GM23338 (cell line): ENCODE data around the gene ANXA2R. TPM values are rescaled to one million over a fixed set of nuclear protein-coding genes. Genes with fewer than 3 reads are reported as not detected.

ENCODE experiments used
- ATAC-seq: fragments of 200-7000 bp; cut with Tn5 transposase; 3 replicates; pipeline ENCODE4 v1.9.1; 2020
- DNase-seq: peaks from one replicate; pipeline ENCODE4 v3.0.0-alpha.2; 2015; ENCODE audit warnings: low spot score
- H2AFZ ChIP-seq: fragments of 200-600 bp; sonication (generic); 2 replicates; pipeline ENCODE4 v1.8.0; 2016; ENCODE audit warnings: antibody characterized with exemption, mild to moderate bottlenecking, moderate library complexity
- H3F3A ChIP-seq: fragments of 200-600 bp; sonication (generic); replicated peaks from 2 replicates; pipeline ENCODE4 v1.8.0; 2017; ENCODE audit warnings: antibody characterized with exemption, mixed run types, low read depth
- H3K27ac ChIP-seq: fragments of 200-600 bp; sonication (generic); 2 replicates; pipeline ENCODE4 v1.6.1; 2016; ENCODE audit warnings: low read depth
- H3K27me3 ChIP-seq: fragments of 200-600 bp; sonication (generic); 2 replicates; pipeline ENCODE4 v1.8.0; 2016; ENCODE audit warnings: mild to moderate bottlenecking, mixed run types, moderate library complexity; ENCODE audit not compliant: insufficient read depth
- H3K36me3 ChIP-seq: fragments of 200-600 bp; sonication (generic); 2 replicates; pipeline ENCODE4 v1.8.0; 2016; ENCODE audit warnings: mild to moderate bottlenecking; ENCODE audit not compliant: insufficient read depth
- H3K4me1 ChIP-seq: fragments of 200-600 bp; sonication (generic); 2 replicates; pipeline ENCODE4 v1.8.0; 2016; ENCODE audit warnings: mild to moderate bottlenecking, moderate library complexity; ENCODE audit not compliant: insufficient read depth
- H3K4me2 ChIP-seq: fragments of 200-600 bp; sonication (generic); 2 replicates; pipeline ENCODE4 v1.7.1; 2017; ENCODE audit warnings: mixed run types
- H3K4me3 ChIP-seq: fragments of 200-600 bp; sonication (generic); 2 replicates; pipeline ENCODE4 v1.6.1; 2016; ENCODE audit warnings: mixed run types
- H3K79me2 ChIP-seq: fragments of 200-600 bp; sonication (generic); replicated peaks from 2 replicates; pipeline ENCODE4 v1.8.0; 2017; ENCODE audit warnings: mild to moderate bottlenecking; ENCODE audit not compliant: insufficient read depth
- H3K9me2 ChIP-seq: fragments of 200-600 bp; sonication (generic); 2 replicates; pipeline ENCODE4 v1.8.0; 2017; ENCODE audit not compliant: insufficient read depth
- H4K20me1 ChIP-seq: fragments of 200-600 bp; sonication (generic); replicated peaks from 2 replicates; pipeline ENCODE4 v1.8.0; 2017; ENCODE audit warnings: mild to moderate bottlenecking; ENCODE audit not compliant: insufficient read depth
- H3K27ac Mint-ChIP-seq: 2 replicates; pipeline ENCODE4 v1.8.0; 2020; ENCODE audit warnings: inconsistent platforms, mild to moderate bottlenecking, moderate library complexity, mixed read lengths
- H3K27me3 Mint-ChIP-seq: 3 replicates; pipeline ENCODE4 v1.8.0; 2022; ENCODE audit warnings: low read depth, mild to moderate bottlenecking, moderate library complexity, mixed read lengths, inconsistent platforms; ENCODE audit not compliant: insufficient read depth, poor library complexity
- H3K36me3 Mint-ChIP-seq: 3 replicates; pipeline ENCODE4 v1.8.0; 2021; ENCODE audit warnings: low read depth, mild to moderate bottlenecking, inconsistent platforms, moderate library complexity, mixed read lengths
- H3K4me1 Mint-ChIP-seq: 3 replicates; pipeline ENCODE4 v1.8.0; 2020; ENCODE audit warnings: mild to moderate bottlenecking, inconsistent platforms, mixed read lengths
- H3K4me3 Mint-ChIP-seq: 3 replicates; pipeline ENCODE4 v1.8.0; 2021; ENCODE audit warnings: moderate library complexity, mild to moderate bottlenecking, inconsistent platforms, mixed read lengths
- H3K9me3 Mint-ChIP-seq: 3 replicates; pipeline ENCODE4 v1.8.0; 2020; ENCODE audit warnings: moderate library complexity, mild to moderate bottlenecking, inconsistent platforms, mixed read lengths
- CTCF ChIP-seq, 2 experiments: fragments of 200-600 bp in 1 of 2; sonication (generic) in 1 of 2; conservative IDR thresholded peaks; 2 replicates each; pipeline versions ENCODE4 v1.5.1 to v1.6.1; 2016 to 2017; ENCODE audit warnings: antibody characterized with exemption in 2 of 2, low read depth in 2 of 2, mild to moderate bottlenecking in 2 of 2, moderate library complexity in 1 of 2
- EZH2 ChIP-seq: fragments of 200-600 bp; sonication (generic); IDR thresholded peaks from one replicate; pipeline ENCODE4 v1.8.0; 2017; ENCODE audit warnings: antibody characterized with exemption, mild to moderate bottlenecking, low read depth; ENCODE audit not compliant: unreplicated experiment
- EZH2phosphoT487 ChIP-seq: fragments of 200-600 bp; sonication (generic); IDR thresholded peaks from one replicate; pipeline ENCODE4 v1.8.1; 2018; ENCODE audit warnings: antibody characterized with exemption; ENCODE audit not compliant: unreplicated experiment
- NANOG ChIP-seq: IDR thresholded peaks from 2 replicates; pipeline ENCODE4 v1.6.1; 2016; ENCODE audit warnings: antibody characterized with exemption, borderline replicate concordance
- POLR2AphosphoS5 ChIP-seq: IDR thresholded peaks from 2 replicates; pipeline ENCODE4 v1.6.1; 2016; ENCODE audit warnings: antibody characterized with exemption, low read depth
- REST ChIP-seq: IDR thresholded peaks from one replicate; pipeline ENCODE4 v1.6.1; 2018; ENCODE audit warnings: antibody characterized with exemption; ENCODE audit not compliant: unreplicated experiment
- STAT1 ChIP-seq: IDR thresholded peaks from one replicate; pipeline ENCODE4 v1.6.1; 2016; ENCODE audit warnings: antibody characterized with exemption; ENCODE audit not compliant: unreplicated experiment
- ZNF114 ChIP-seq: fragments of 250-450 bp; sonication (Bioruptor Pico); IDR thresholded peaks from 2 replicates; pipeline ENCODE4 v1.5.0; 2020; ENCODE audit warnings: mild to moderate bottlenecking, moderate library complexity
- ZNF462 ChIP-seq: fragments of 250-450 bp; sonication (Bioruptor Pico); IDR thresholded peaks from 2 replicates; pipeline ENCODE4 v1.5.0; 2020; ENCODE audit warnings: mild to moderate bottlenecking, moderate library complexity
- polyA plus RNA-seq: library from polyadenylated mRNA; unstranded; fragments of >200 nt; fragmentation: Nextera tagmentation; extraction: Ambion mirVana; gene quantifications from 2 replicates; pipeline ENCODE4 v1.2.1, GENCODE V29; 2016
- total RNA-seq: library from RNA; depleted of rRNA; stranded (reverse); fragments of >200 nt; shearing (Covaris generic); gene quantifications from 2 replicates; pipeline ENCODE4 v1.2.3, GENCODE V29; 2014

Gene ANXA2R
- total and polyA plus RNA-seq, 2 experiments from 2014 or later, result 0.21 TPM; not detected in 1

- ATAC-seq, result no peak
- peaks cover 39% of the 10 kb centered on the region for H3F3A ChIP-seq
- 0 out of 2 replicates have a peak overlapping the region, but pooled peaks have one; percentile 38 for H3K4me2 ChIP-seq
- TF ChIP-seq REST (no peak), EZH2 (peak; percentile 77)
- no peaks in the 10 kb centered on the region for H3K36me3 Mint-ChIP-seq
- 0 out of 3 replicates have a peak overlapping the region, but pooled peaks have one; percentile 7 for H3K4me3 Mint-ChIP-seq
- no peak overlapping the region for H3K4me3 ChIP-seq
- H3K27me3 Mint-ChIP-seq, result peaks cover 97% of the 10 kb centered on the region
- peaks cover 7% of the 10 kb centered on the region; the same call in 2 of the 3 replicates for H3K9me3 Mint-ChIP-seq
- H3K9me2 ChIP-seq, result no peaks in the 10 kb centered on the region
- H2AFZ ChIP-seq, result no peak overlapping the region
- no peaks in the 10 kb centered on the region for H3K79me2 ChIP-seq
- DNase-seq, result peak; percentile 47
- H3K4me1 Mint-ChIP-seq, result peaks cover 45% of the 10 kb centered on the region
- no peak overlapping the region for H3K27ac Mint-ChIP-seq
- no peak overlapping the region for H3K27ac ChIP-seq
- H3K36me3 ChIP-seq, result no peaks in the 10 kb centered on the region; the same call in 1 of the 2 replicates
- H3K27me3 ChIP-seq, result peaks cover 99% of the 10 kb centered on the region
- peaks cover 48% of the 10 kb centered on the region for H3K4me1 ChIP-seq
- peaks cover 72% of the 10 kb centered on the region for H4K20me1 ChIP-seq
Observed at GRCh38 chr5:43036856-43037635, 3.1 kb downstream of the ANXA2R start.

GRCh38 chr5:43036409-43036808 lies 3.7 kb downstream of the ANXA2R start:
- Histone ChIP-seq H3K4me3 (no peak overlapping the region), H3K79me2 (no peaks in the 10 kb centered on the region), H3K4me2 (no peak overlapping the region), H3K4me1 (peaks cover 43% of the 10 kb centered on the region), H4K20me1 (peaks cover 70% of the 10 kb centered on the region), H3K27ac (no peak overlapping the region), H3K9me2 (no peaks in the 10 kb centered on the region), H2AFZ (no peak overlapping the region), H3F3A (peaks cover 33% of the 10 kb centered on the region), H3K27me3 (peaks cover 94% of the 10 kb centered on the region), H3K36me3 (no peaks in the 10 kb centered on the region; the same call in 1 of the 2 replicates)
- peaks cover 91% of the 10 kb centered on the region for H3K27me3 Mint-ChIP-seq
- H3K9me3 Mint-ChIP-seq, result peaks cover 7% of the 10 kb centered on the region; the same call in 2 of the 3 replicates
- no peaks in the 10 kb centered on the region for H3K36me3 Mint-ChIP-seq
- no peak for ATAC-seq
- no peak overlapping the region for H3K27ac Mint-ChIP-seq
- H3K4me1 Mint-ChIP-seq, result peaks cover 44% of the 10 kb centered on the region
- no peak overlapping the region for H3K4me3 Mint-ChIP-seq
- no peak for DNase-seq
- TF ChIP-seq EZH2 (no peak), CTCF (conservative IDR thresholded peaks at IDR 0.05; ENCODE audit: low read depth in 2 of 2) (no peak), POLR2AphosphoS5 (no peak), EZH2phosphoT487 (no peak), ZNF462 (CRISPR knock-in tag) (no peak), ZNF114 (CRISPR knock-in tag) (no peak), STAT1 (no peak), NANOG (no peak)
